Esophagus squamous epithelium (tissue), 4 donors: ENCODE measurements around the gene CPM.

ENCODE experiments used
- POLR2A ChIP-seq, 4 donors: fragments of 450-650 bp; IDR thresholded peaks; one replicate each; pipeline ENCODE4 v1.6.1; 2017; ENCODE audit warnings: antibody characterized with exemption in 4 of 4, mild to moderate bottlenecking in 4 of 4, moderate library complexity in 3 of 4
- TF ChIP-seq, protein P1 (sequence below), 6 experiments: fragments of 450-650 bp in 4 of 6; fragments of 200-600 bp in 2 of 6; sonication (generic) in 2 of 6; IDR thresholded peaks; one replicate each; pipeline ENCODE4 v1.5.1; 2016 to 2019; ENCODE audit warnings: antibody characterized with exemption in 6 of 6, mild to moderate bottlenecking in 4 of 6, moderate library complexity in 4 of 6

DNA sequence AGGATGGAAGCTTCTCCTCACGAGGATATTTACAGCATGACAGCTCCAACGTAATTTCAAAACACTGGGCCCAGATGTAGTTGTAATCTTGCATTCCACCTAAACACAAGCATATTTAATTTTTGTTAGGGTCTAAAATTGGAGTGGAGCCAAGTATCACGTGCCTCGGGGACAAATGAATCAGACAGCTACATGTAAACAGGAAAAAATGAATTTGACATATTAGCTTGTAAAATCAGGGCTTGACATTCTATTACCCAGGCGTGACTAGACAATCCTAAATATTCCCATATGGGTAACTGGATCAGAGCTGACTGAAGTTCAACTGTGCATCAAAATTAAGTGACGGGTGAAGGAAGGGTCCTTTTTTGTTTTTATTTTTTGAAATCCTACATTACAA is 66.0 kb downstream of the CPM start:
- TF ChIP-seq POLR2A (IDR thresholded peaks at IDR 0.05) = no peak
- TF ChIP-seq, protein P1, sequence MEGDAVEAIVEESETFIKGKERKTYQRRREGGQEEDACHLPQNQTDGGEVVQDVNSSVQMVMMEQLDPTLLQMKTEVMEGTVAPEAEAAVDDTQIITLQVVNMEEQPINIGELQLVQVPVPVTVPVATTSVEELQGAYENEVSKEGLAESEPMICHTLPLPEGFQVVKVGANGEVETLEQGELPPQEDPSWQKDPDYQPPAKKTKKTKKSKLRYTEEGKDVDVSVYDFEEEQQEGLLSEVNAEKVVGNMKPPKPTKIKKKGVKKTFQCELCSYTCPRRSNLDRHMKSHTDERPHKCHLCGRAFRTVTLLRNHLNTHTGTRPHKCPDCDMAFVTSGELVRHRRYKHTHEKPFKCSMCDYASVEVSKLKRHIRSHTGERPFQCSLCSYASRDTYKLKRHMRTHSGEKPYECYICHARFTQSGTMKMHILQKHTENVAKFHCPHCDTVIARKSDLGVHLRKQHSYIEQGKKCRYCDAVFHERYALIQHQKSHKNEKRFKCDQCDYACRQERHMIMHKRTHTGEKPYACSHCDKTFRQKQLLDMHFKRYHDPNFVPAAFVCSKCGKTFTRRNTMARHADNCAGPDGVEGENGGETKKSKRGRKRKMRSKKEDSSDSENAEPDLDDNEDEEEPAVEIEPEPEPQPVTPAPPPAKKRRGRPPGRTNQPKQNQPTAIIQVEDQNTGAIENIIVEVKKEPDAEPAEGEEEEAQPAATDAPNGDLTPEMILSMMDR (IDR thresholded peaks at IDR 0.05) = no peak
